HepG2 (cell line): ENCODE data around the gene TPGS1. TPM values are rescaled to one million over a fixed set of nuclear protein-coding genes. Genes with fewer than 3 reads are reported as not detected.

Experiments used
- ARID5B ChIP-seq: IDR thresholded peaks from 2 replicates; pipeline ENCODE4 v1.4.0; 2020; ENCODE audit warnings: mild to moderate bottlenecking, missing genetic modification reagents
- ATF7 ChIP-seq, 2 experiments: fragments of 450-650 bp in 1 of 2; sonication (generic) in 1 of 2; formaldehyde crosslinking in 1 of 2; IDR thresholded peaks; 2 replicates each; pipeline versions ENCODE4 v1.4.0 to v1.6.1; 2016 to 2020; ENCODE audit warnings: antibody characterized with exemption in 1 of 2, mild to moderate bottlenecking in 1 of 2, missing genetic modification reagents in 1 of 2
- ERF ChIP-seq: IDR thresholded peaks from 2 replicates; pipeline ENCODE4 v1.6.1; 2018; ENCODE audit warnings: missing biosample characterization, missing genetic modification reagents
- HDAC1 ChIP-seq: sonication (generic); formaldehyde crosslinking; IDR thresholded peaks from 2 replicates; pipeline ENCODE4 v1.5.1; 2020; ENCODE audit warnings: mild to moderate bottlenecking, missing genetic modification reagents
- MED1 ChIP-seq: sonication (generic); formaldehyde crosslinking; IDR thresholded peaks from 2 replicates; pipeline ENCODE4 v1.4.0; 2020; ENCODE audit warnings: missing genetic modification reagents
- MYC ChIP-seq: sonication (generic); formaldehyde crosslinking; IDR thresholded peaks from 2 replicates; pipeline ENCODE4 v1.9.0; 2021; ENCODE audit warnings: missing genetic modification reagents, borderline replicate concordance
- PLSCR1 ChIP-seq: sonication (generic); formaldehyde crosslinking; IDR thresholded peaks from 2 replicates; pipeline ENCODE4 v1.5.0; 2020; ENCODE audit warnings: missing genetic modification reagents, mild to moderate bottlenecking, borderline replicate concordance
- SIN3A ChIP-seq: IDR thresholded peaks from 2 replicates; pipeline ENCODE4 v1.6.1; 2011; ENCODE audit warnings: low read depth, mild to moderate bottlenecking, control low read depth, low read length, borderline replicate concordance
- TBX2 ChIP-seq: sonication (generic); formaldehyde crosslinking; IDR thresholded peaks from 2 replicates; pipeline ENCODE4 v1.5.0; 2020; ENCODE audit warnings: missing genetic modification reagents, mild to moderate bottlenecking, borderline replicate concordance
- ZBTB38 ChIP-seq: sonication (generic); formaldehyde crosslinking; IDR thresholded peaks from 2 replicates; pipeline ENCODE4 v1.5.1; 2020; ENCODE audit warnings: mild to moderate bottlenecking, missing genetic modification reagents
- ZBTB7B ChIP-seq: sonication (generic); formaldehyde crosslinking; IDR thresholded peaks from 2 replicates; pipeline ENCODE4 v1.4.0; 2020; ENCODE audit warnings: missing genetic modification reagents
- ZKSCAN8 ChIP-seq: IDR thresholded peaks from 2 replicates; pipeline ENCODE4 v1.6.1; 2016; ENCODE audit warnings: borderline replicate concordance, missing genetic modification reagents, missing compliant biosample characterization
- ZMAT3 ChIP-seq: sonication (generic); formaldehyde crosslinking; conservative IDR thresholded peaks from 2 replicates; pipeline ENCODE4 v1.7.0; 2021; ENCODE audit warnings: missing genetic modification reagents
- ZNF580 ChIP-seq: IDR thresholded peaks from 2 replicates; pipeline ENCODE4 v1.6.1; 2016; ENCODE audit warnings: low read depth, borderline replicate concordance
- ZNF746 ChIP-seq: sonication (generic); formaldehyde crosslinking; IDR thresholded peaks from 2 replicates; pipeline ENCODE4 v1.8.0; 2022; ENCODE audit warnings: mild to moderate bottlenecking, missing genetic modification reagents
- ZNF816 ChIP-seq: sonication (generic); formaldehyde crosslinking; IDR thresholded peaks from 2 replicates; pipeline ENCODE4 v1.8.0; 2022; ENCODE audit warnings: missing genetic modification reagents, mild to moderate bottlenecking, borderline replicate concordance
- polyA plus RNA-seq, 8 experiments: library from polyadenylated mRNA; depleted of rRNA in 3 of 8; stranded (reverse) in 7 of 8; unstranded in 1 of 8; fragments of >200 nt; fragmentation: Illumina TruSeq in 4 of 8; extraction: Trizol in 4 of 8; gene quantifications; 2 replicates each; pipeline versions ENCODE4 v1.2.1 to v1.2.3, GENCODE V29; 2011 to 2016; ENCODE audit warnings: low read depth in 4 of 8, missing spikeins in 1 of 8, mixed read lengths in 1 of 8; ENCODE audit not compliant: insufficient read depth in 1 of 8
- total RNA-seq, 5 experiments: library from RNA; depleted of rRNA; stranded (reverse); fragments of >200 nt; fragmentation: Illumina TruSeq; extraction: Trizol; gene quantifications; 2 replicates each; pipeline ENCODE4 v1.2.3, GENCODE V29; 2016; ENCODE audit warnings: low read depth in 1 of 5
- TF ChIP-seq, protein P1 (sequence below): sonication (generic); formaldehyde crosslinking; conservative IDR thresholded peaks from 2 replicates; pipeline ENCODE4 v1.4.0; 2020; ENCODE audit warnings: missing genetic modification reagents
- TF ChIP-seq, protein P2 (sequence below): sonication (generic); formaldehyde crosslinking; IDR thresholded peaks from 2 replicates; pipeline ENCODE4 v1.4.0; 2020; ENCODE audit warnings: missing genetic modification reagents

Gene TPGS1
- total and polyA plus RNA-seq, 2 of the 13 experiments (the other 11 are each of a cell fraction or from before 2014, with no cell fraction given), result 1.1 to 6.2 TPM

DNA sequence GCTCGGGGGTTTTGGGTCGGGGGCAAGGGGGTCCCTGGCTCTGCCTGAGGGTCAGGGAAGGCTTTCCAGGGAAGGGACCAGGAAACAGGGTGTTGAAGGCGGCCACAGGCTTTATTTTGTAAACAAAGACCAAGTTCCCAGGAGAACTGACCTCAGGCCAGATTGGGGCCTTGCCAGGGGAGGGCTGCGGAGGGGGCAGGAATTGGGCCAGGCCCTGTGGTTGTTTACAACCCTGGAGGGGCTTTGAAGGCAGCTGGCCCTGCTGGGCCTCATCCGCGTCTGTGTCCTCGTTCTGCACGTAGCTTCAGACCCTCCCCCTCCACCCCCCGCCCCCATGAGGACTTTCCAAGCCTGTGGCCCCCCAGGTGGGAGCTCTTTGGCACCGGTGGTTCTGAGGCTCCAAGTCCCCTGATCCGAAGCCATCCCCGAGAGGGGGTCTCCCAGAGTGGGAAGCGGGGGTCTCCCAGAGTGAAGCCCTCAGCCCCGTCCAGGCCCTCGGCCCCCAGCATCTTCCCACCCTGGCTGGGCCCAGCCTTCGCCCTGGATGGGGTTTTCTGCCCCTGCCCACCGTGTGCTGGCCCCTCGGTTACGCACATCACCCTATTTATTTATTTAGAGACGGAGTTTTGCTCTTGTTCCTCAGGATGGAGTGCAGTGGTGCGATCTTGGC lies 51.6 kb downstream of the TPGS1 start (continued):
- TF ChIP-seq ARID5B (CRISPR knock-in tag) (peak; percentile 69), ERF (CRISPR knock-in tag) (0 out of 2 replicates have a peak, but pooled peaks have one; percentile 54), ZNF816 (CRISPR knock-in tag) (peak; percentile 55; the same call in 1 of the 2 replicates), HDAC1 (peak; percentile 58), ZKSCAN8 (CRISPR knock-in tag) (no peak), ZNF746 (CRISPR knock-in tag) (peak; percentile 60; the same call in 1 of the 2 replicates), SIN3A (0 out of 2 replicates have a peak, but pooled peaks have one; percentile 65), TBX2 (CRISPR knock-in tag) (peak; percentile 36; the same call in 1 of the 2 replicates), MED1 (peak; percentile 94), ZNF580 (CRISPR knock-in tag) (peak; percentile 38; the same call in 1 of the 2 replicates), ZBTB7B (CRISPR knock-in tag) (peak; percentile 70; the same call in 1 of the 2 replicates), ZMAT3 (CRISPR knock-in tag) (peak; percentile 72; the same call in 1 of the 2 replicates), ZBTB38 (CRISPR knock-in tag) (peak; percentile 50; the same call in 1 of the 2 replicates), ATF7 (IDR thresholded peaks at IDR 0.05) (no peak), ATF7 (CRISPR knock-in tag; IDR thresholded peaks at IDR 0.05) (no peak), PLSCR1 (CRISPR knock-in tag) (no peak), MYC (CRISPR knock-in tag) (0 out of 2 replicates have a peak, but pooled peaks have one; percentile 16)
- TF ChIP-seq, protein P1, sequence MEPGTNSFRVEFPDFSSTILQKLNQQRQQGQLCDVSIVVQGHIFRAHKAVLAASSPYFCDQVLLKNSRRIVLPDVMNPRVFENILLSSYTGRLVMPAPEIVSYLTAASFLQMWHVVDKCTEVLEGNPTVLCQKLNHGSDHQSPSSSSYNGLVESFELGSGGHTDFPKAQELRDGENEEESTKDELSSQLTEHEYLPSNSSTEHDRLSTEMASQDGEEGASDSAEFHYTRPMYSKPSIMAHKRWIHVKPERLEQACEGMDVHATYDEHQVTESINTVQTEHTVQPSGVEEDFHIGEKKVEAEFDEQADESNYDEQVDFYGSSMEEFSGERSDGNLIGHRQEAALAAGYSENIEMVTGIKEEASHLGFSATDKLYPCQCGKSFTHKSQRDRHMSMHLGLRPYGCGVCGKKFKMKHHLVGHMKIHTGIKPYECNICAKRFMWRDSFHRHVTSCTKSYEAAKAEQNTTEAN (CRISPR knock-in tag), result 0 out of 2 replicates have a peak, but pooled peaks have one; percentile 26
- TF ChIP-seq, protein P2, sequence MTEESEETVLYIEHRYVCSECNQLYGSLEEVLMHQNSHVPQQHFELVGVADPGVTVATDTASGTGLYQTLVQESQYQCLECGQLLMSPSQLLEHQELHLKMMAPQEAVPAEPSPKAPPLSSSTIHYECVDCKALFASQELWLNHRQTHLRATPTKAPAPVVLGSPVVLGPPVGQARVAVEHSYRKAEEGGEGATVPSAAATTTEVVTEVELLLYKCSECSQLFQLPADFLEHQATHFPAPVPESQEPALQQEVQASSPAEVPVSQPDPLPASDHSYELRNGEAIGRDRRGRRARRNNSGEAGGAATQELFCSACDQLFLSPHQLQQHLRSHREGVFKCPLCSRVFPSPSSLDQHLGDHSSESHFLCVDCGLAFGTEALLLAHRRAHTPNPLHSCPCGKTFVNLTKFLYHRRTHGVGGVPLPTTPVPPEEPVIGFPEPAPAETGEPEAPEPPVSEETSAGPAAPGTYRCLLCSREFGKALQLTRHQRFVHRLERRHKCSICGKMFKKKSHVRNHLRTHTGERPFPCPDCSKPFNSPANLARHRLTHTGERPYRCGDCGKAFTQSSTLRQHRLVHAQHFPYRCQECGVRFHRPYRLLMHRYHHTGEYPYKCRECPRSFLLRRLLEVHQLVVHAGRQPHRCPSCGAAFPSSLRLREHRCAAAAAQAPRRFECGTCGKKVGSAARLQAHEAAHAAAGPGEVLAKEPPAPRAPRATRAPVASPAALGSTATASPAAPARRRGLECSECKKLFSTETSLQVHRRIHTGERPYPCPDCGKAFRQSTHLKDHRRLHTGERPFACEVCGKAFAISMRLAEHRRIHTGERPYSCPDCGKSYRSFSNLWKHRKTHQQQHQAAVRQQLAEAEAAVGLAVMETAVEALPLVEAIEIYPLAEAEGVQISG (CRISPR knock-in tag), result peak; percentile 35; the same call in 1 of the 2 replicates
